ENCODE results near the gene DNAJB14. TPM values are rescaled to one million over a fixed set of nuclear protein-coding genes. Genes with fewer than 3 reads are reported as not detected.

The DNAJB14 gene
- total RNA-seq, 1 experiment from 2014 or later = 41.0 TPM

GRCh38 chr4:99853999-99854398 lies 92.4 kb downstream of the DNAJB14 start:
- no peak overlapping the region for H2AFZ ChIP-seq (ENCODE audit: low read length)
- H2BK12ac ChIP-seq (ENCODE audit: insufficient read length, low read depth, low read length) = no peak overlapping the region
- Mint-ChIP-seq H3K27me3 (ENCODE audit: low read depth) (no peaks in the 10 kb centered on the region; the same call in 1 of the 2 replicates), H3K4me3 (no peak overlapping the region), H3K4me1 (peaks cover 7 to 11% of the 10 kb centered on the region in 2 experiments), H3K36me3 (ENCODE audit: insufficient read depth in 1 of 3, low read depth in 3 of 3) (no peaks in the 10 kb centered on the region), H3K9me3 (no peaks in the 10 kb centered on the region; a peak in 1 of 5 replicates), H3K27ac (no peak overlapping the region)
- no peak for DNase-seq
- no peak overlapping the region for H4K8ac ChIP-seq (replicated peaks; ENCODE audit: insufficient read length, low read depth, low read length)
- no peak overlapping the region for H3K27ac ChIP-seq (ENCODE audit: insufficient read length, low read depth, low read length)
- no peaks in the 10 kb centered on the region for H3K27me3 ChIP-seq (ENCODE audit: insufficient read depth, low read length)
- H3K9me3 ChIP-seq (ENCODE audit: control insufficient read depth, low read depth, low read length) = no peaks in the 10 kb centered on the region
- no peak overlapping the region for H3K14ac ChIP-seq (ENCODE audit: insufficient read depth, low read length)
- TF ChIP-seq, protein P1, sequence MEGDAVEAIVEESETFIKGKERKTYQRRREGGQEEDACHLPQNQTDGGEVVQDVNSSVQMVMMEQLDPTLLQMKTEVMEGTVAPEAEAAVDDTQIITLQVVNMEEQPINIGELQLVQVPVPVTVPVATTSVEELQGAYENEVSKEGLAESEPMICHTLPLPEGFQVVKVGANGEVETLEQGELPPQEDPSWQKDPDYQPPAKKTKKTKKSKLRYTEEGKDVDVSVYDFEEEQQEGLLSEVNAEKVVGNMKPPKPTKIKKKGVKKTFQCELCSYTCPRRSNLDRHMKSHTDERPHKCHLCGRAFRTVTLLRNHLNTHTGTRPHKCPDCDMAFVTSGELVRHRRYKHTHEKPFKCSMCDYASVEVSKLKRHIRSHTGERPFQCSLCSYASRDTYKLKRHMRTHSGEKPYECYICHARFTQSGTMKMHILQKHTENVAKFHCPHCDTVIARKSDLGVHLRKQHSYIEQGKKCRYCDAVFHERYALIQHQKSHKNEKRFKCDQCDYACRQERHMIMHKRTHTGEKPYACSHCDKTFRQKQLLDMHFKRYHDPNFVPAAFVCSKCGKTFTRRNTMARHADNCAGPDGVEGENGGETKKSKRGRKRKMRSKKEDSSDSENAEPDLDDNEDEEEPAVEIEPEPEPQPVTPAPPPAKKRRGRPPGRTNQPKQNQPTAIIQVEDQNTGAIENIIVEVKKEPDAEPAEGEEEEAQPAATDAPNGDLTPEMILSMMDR (conservative IDR thresholded peaks at IDR 0.05) = no peak
- no peak overlapping the region for H3K56ac ChIP-seq (ENCODE audit: insufficient read length, low read depth, low read length)
- H2BK15ac ChIP-seq (ENCODE audit: low read depth, low read length) = no peak overlapping the region
- H4K20me1 ChIP-seq (ENCODE audit: control insufficient read depth, insufficient read depth, insufficient read length) = no peaks in the 10 kb centered on the region
- no peak overlapping the region for H3K4me2 ChIP-seq (ENCODE audit: insufficient read depth, insufficient read length, low read length)
- H2BK120ac ChIP-seq (ENCODE audit: low read depth, low read length, poor library complexity, severe bottlenecking) = no peak overlapping the region
- no peak overlapping the region for H3K4ac ChIP-seq (ENCODE audit: low read depth, low read length)
- no peak overlapping the region for H3K18ac ChIP-seq (ENCODE audit: insufficient read length, low read depth, low read length)
- H4K91ac ChIP-seq (ENCODE audit: insufficient read length, low read depth, low read length) = no peak overlapping the region
- no peak overlapping the region for H4K5ac ChIP-seq (ENCODE audit: insufficient read length, low read depth, low read length)
- H3K23ac ChIP-seq (ENCODE audit: insufficient read length, low read depth, low read length) = no peak overlapping the region
- no peak overlapping the region for H2BK5ac ChIP-seq (ENCODE audit: insufficient read length, low read length)
- no peaks in the 10 kb centered on the region for H3K4me1 ChIP-seq (ENCODE audit: insufficient read depth, low read length)
- WGBS (ENCODE audit: extremely low coverage, insufficient read length, low lambda C conversion rate) = no CpG with 5 or more reads among the region's 1 CpG
- no peak overlapping the region for H2AK5ac ChIP-seq (ENCODE audit: insufficient read length, low read length)
- no peak overlapping the region for H2BK20ac ChIP-seq (ENCODE audit: low read depth, low read length, poor library complexity, severe bottlenecking)
- no peaks in the 10 kb centered on the region for H3K79me1 ChIP-seq (ENCODE audit: insufficient read depth, low read depth, low read length, poor library complexity, severe bottlenecking)
- no peaks in the 10 kb centered on the region for H3K79me2 ChIP-seq (ENCODE audit: insufficient read depth, low read length)
- no peaks in the 10 kb centered on the region for H3K23me2 ChIP-seq (ENCODE audit: insufficient read length, low read depth, low read length, poor library complexity, severe bottlenecking)
- no peak overlapping the region for H3T11ph ChIP-seq (ENCODE audit: low read length)
- H3K9ac ChIP-seq (ENCODE audit: extremely low read depth, insufficient read length, low read length) = no peak overlapping the region
